HG03460 (cell line): Measurements from ENCODE around the gene PRCC.

Experiments used
- ATAC-seq: cut with Tn5 transposase; IDR thresholded peaks from one replicate; pipeline ENCODE4 v1.9.1; 2021; ENCODE audit not compliant: unreplicated experiment

PRCC gene

GRCh38 chr1:156795787-156796186 is 28.5 kb downstream of the PRCC start:
- ATAC-seq: no peak

GRCh38 chr1:156796340-156797097 is 29.2 kb downstream of the PRCC start:
- no peak for ATAC-seq

DNA sequence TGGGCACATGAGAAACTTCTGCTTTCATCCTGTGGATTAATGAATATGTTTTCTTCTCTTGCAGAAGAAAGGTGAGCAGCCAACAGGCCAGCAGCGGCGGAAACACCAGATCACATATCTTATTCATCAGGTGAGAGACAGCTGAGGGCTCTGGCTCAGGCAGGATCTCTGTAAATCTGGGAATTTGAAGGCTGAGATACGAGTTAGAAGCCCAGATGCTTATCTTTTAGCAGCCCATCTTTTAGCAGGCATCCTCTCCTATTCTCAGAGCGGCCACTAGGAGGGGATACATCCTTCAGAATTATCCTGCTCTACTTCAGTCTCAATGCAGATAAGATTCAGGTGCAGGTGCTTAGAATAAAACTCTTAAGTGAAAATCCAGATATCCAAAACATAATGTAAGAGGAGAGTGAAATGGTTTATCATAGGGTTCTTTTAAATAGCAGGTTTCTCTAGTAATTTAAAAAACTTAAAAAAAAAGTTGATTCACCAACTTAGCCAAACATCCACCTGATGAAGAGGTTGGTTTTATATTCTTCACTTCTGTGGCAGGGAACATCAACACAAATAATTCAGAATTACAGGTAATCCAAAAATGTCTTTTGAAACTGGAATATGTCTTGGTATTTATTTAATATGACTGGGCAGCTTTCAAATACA is 30.0 kb downstream of the PRCC start:
- ATAC-seq: no peak

- ATAC-seq: no peak
Measured at GRCh38 chr1:156801409-156802121, 34.2 kb downstream of the PRCC start.

DNA sequence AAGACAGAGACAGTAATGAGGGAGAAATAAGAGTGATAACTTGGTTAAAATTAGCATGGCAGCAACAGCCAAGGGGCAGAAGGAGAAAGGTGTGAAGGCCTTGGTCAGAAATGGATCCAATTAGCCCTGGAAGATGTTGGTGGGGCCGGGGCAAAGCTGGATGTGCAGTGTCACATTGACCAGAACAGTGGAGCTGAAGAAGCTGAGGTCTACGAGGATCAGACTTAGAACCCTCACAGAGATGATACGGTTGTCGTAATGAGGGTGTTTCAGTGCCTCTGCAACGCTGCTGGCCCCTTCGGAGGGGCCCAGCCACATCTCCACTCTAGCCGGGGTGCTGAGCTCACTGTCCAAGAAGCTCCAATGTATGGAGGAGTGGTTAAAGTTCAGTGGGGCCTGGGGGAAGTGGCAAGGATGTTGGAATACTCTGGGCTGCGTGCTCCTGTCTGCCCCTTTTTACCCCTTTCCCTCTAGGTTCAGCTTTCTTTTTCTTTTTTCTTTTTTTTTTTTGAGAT is 35.1 kb downstream of the PRCC start:
- no peak for ATAC-seq

- no peak for ATAC-seq
Measured at GRCh38 chr1:156803086-156803851, 35.9 kb downstream of the PRCC start.

DNA sequence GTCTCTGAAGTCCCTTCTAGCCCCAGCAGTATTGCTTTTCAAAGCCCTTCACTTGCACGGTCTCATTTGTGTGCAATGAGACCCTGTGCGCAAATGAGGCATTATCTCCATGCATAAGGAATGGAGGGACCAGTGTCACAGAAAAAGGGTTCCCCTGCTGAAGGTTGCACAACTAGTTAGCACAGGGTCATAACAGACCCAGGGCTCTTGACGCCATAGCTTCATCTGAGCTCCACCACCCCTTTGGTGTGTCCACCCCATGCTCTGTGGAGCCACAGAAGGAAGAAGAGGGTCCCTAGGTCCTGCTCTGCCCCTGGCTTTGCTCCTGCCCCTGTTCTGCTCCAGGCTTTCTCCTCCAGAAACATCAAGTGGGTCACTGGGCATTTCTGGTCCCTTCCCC is 36.7 kb downstream of the PRCC start:
- no peak for ATAC-seq

- ATAC-seq: no peak
Measured at GRCh38 chr1:156804572-156805243, 37.4 kb downstream of the PRCC start.

DNA sequence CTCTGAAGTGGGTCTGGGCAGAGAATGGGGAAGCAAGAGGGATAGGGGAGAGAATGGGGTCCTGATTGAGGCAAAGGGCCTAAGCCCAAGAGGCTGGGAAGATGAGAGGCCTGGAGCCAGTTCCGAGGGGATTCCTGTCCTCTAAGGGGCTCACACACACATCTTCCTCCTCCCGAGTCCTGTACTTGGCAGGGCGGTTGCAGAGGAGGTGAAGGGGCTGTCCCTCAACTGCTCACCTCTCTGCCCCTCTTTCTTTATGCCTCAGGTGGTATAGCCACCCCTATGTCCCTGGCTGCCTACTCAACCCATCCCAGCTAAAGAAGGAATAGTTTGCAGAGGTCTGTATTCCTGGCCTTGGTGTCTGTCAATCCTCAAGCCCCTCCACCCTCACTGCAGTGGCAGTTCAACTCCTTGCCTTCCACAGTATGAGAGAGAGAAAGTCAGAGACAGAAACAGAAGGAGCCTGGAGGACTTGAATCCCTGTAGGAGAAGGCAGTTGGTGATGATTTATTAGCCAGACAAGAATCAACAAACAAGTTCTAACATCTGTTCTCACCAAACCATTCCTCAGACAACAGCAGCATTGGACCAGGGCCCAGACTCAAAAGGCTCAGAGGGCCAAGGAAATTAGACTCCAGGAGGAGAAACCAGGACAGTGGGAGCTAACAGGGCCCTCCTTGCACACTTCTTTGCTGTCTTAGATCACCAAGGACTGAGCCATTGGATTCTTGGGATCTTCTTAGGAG is 38.6 kb downstream of the PRCC start:
- ATAC-seq: no peak

GRCh38 chr1:156806512-156807440 is 39.4 kb downstream of the PRCC start:
- ATAC-seq: no peak

DNA sequence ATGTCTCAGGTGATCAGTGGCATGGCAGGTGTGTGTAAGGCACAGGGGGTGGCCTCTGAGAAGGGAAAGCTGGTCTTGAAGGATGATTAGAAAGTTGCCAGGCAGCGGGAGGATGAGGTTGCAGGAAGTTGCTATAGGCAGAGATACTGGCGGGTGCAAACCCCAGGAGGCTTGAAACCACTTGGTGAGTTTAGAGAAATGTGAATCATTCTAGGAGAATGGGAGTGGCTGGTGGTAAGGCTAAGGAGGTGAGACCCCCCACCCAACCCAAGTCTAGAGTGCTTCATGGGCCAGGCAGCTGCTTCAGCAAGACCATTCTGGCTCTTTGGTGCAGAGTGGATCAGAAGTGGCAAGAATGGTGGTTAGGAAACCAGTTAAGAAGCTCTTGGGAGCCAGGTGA is 40.3 kb downstream of the PRCC start:
- ATAC-seq: no peak

DNA sequence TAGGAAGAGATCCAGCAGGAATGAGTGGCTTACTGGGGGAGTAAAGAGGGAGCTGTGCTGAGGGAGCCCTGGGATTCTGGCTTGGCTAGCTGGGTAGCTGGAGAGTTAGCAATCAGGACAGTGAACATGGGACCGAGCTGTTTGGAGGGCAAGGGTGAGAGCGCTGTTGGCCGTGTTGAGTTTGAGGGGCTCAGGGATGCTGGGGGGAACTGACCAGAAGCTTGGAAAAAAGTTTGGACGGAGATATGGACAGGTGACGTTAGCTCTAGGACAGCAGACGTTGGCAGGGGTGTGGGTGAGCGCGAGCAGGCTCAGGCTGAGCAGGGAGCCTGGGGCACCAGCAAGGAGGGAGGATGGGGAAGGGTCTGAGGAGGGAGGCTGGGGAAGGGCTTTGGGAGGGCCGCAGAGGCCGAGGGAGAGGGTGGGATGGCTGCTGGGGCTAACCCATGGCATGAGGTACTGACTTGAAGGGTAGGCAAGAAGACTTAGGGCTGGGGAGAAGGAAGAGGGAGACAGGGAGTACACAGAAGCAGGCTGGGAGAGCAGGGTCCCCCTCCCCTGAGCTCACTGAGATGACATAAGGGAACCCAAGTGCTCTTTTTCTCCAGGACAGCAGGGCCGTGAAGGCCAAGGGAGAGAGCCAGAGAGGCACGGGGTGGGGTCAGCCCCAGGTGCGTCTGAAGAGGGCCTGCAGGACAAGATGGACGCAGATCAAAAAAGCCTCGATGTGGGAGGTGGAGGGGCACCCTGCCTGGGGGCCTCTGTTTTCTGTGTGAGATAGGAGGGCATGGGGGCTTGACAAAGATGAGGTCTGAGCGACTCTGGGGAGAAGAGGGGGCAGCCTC is 41.1 kb downstream of the PRCC start:
- no peak for ATAC-seq

- no peak for ATAC-seq
Measured at GRCh38 chr1:156809281-156809680, 41.9 kb downstream of the PRCC start.

DNA sequence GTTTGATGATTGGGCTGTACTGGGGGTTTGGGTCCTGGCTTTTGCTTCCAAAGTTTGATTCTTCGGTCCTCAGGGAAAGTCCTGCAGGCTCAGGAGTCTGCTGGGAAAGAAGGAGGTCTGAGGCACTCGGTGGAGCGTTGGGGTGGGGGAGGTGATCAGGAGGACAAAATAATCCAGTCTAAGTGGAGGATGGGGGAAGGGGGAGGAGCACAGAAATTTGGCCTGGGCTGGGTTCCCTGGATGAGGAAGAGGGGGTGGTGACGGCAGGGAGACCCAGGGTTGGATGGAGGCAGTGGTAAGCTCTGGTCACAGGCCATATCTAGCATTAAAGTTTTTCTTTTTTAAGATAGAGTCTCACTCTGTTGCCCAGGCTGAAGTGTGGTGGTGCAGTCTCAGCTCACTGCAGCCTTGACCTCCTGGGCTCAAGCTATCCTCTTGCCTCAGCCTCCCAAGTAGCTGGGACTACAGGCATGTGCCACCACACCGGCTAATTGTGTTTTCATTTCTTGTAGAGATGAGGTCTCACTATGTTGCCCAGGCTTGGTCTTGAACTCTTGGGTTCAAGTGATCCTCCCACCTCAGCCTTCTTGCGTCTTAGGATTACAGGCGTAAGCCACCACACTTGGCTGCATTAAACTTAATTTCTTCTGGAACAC is 42.5 kb downstream of the PRCC start:
- ATAC-seq: no peak

DNA sequence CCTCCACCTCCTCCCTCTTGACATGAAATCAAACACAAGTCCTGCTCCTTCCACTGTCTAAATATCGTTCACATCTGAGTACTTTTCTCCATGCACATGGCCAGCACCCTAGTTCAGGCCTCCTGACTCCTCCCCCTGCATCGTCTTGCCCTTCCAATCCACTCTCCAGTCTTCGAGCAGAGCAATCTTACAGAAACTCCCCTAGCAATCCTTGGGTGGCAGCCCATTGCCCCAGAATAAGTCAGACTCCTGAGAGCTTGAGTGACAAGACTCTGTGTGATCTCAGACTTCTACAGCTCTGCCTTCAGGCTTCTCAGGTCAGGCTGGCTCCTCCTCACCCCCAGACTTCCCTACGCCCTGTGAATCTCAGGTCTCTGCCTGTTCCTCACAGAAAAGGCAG is 43.8 kb downstream of the PRCC start:
- ATAC-seq: no peak

DNA sequence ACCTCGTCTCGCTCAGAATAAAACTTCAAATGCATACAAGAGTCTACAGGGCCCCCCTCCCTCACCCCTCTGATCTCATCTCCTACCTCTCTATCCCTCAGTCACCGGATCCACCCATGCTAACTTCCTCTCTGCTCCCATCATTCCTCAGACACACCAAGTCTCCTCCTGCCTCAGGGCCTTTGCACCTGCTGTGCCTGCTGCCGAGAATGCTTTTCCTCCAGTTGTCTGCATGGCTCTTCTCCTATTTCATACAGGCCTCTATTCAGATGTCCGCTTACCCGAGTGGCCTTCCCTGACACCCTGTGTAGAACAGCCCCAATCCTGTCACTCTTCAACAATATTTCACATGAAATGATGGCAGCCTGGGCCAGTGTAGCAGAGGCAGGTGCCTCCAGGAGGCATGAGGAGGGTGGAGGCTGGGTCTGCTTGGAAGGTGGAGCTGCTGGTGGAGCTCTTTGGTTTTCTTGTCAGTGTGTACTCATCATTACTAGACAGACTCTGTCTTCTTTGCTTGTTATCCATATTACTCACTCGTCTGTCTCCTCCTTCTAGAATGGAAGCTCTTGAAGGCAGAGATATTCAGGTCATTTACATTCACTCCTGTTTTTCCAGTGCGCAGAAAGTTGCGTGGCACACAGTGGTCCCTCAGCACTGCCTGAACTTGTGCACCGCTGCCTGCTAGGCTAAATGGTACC is 45.1 kb downstream of the PRCC start:
- ATAC-seq: no peak

- ATAC-seq: no peak
Measured at GRCh38 chr1:156813298-156813697, 46.0 kb downstream of the PRCC start.
